Vagina (tissue), 2 donors: ENCODE results near the gene EDN1. TPM values are rescaled to one million over a fixed set of nuclear protein-coding genes. Genes with fewer than 3 reads are reported as not detected.

Experiments
- DNase-seq, 2 donors: peaks; one replicate each; pipeline ENCODE4 v3.0.0-alpha.2; 2017; ENCODE audit errors: extremely low spot score in 2 of 2
- H3K27ac ChIP-seq: fragments of 200-600 bp; sonication (generic); one replicate; pipeline ENCODE4 v1.5.1; 2019
- H3K27me3 ChIP-seq: fragments of 200-600 bp; sonication (generic); one replicate; pipeline ENCODE4 v1.5.1; 2019
- H3K36me3 ChIP-seq, 2 donors: fragments of 200-600 bp; sonication (generic); one replicate each; pipeline ENCODE4 v1.5.1; 2017 to 2019
- H3K4me1 ChIP-seq: fragments of 200-600 bp; sonication (generic); one replicate; pipeline ENCODE4 v1.5.1; 2019
- H3K4me3 ChIP-seq, 2 donors: fragments of 200-600 bp; sonication (generic); 1 replicate in 1 of 2; 2 replicates in 1 of 2; pipeline ENCODE4 v1.5.1; 2016 to 2019
- H3K9me3 ChIP-seq: fragments of 200-600 bp; sonication (generic); one replicate; pipeline ENCODE4 v1.5.1; 2019
- CTCF ChIP-seq, 3 experiments: fragments of 450-650 bp in 2 of 3; fragments of 200-600 bp in 1 of 3; sonication (generic) in 1 of 3; IDR thresholded peaks; one replicate each; pipeline ENCODE4 v1.5.1; 2017 to 2019; ENCODE audit warnings: antibody characterized with exemption in 3 of 3, mild to moderate bottlenecking in 2 of 3, moderate library complexity in 2 of 3
- POLR2A ChIP-seq, 2 donors: fragments of 450-650 bp; IDR thresholded peaks; one replicate each; pipeline ENCODE4 v1.6.1; 2017; ENCODE audit warnings: antibody characterized with exemption in 2 of 2, mild to moderate bottlenecking in 2 of 2, moderate library complexity in 2 of 2
- POLR2AphosphoS5 ChIP-seq, 2 donors: sonication (generic); formaldehyde crosslinking; IDR thresholded peaks; one replicate each; pipeline ENCODE4 v1.9.0; 2017; ENCODE audit warnings: antibody characterized with exemption in 2 of 2, mild to moderate bottlenecking in 2 of 2, low read depth in 1 of 2; ENCODE audit not compliant: insufficient read depth in 1 of 2
- intact Hi-C: fragments of 100-400 bp; cut with DNase I; formaldehyde crosslinking; loops from one replicate; pipeline ENCODE4 v1.15.1; 2023
- total RNA-seq: library from RNA; depleted of rRNA; stranded (reverse); fragments of >200 nt; gene quantifications from one replicate; pipeline ENCODE4 v1.2.3, GENCODE V29; 2016

The EDN1 gene
- total RNA-seq, 1 donor from 2014 or later = 7.1 TPM

- Histone ChIP-seq H3K36me3 (no peaks in the 10 kb centered on the region), H3K4me3 (no peak overlapping the region), H3K9me3 (no peaks in the 10 kb centered on the region), H3K27ac (no peak overlapping the region), H3K27me3 (no peaks in the 10 kb centered on the region), H3K4me1 (peaks cover 12% of the 10 kb centered on the region)
- DNase-seq = no peak
- intact Hi-C loops = loop anchor here (10.0 kb wide), 1 partner anchor 310 kb away; no protein-coding TSS in a partner anchor
- TF ChIP-seq POLR2AphosphoS5 (IDR thresholded peaks at IDR 0.05; ENCODE audit: insufficient read depth in 1 of 2, low read depth in 1 of 2) (no peak), POLR2A (IDR thresholded peaks at IDR 0.05) (no peak), CTCF (IDR thresholded peaks at IDR 0.05) (no peak)
Observed at GRCh38 chr6:12294851-12295536, 4.8 kb downstream of the EDN1 start.

- Histone ChIP-seq H3K9me3 (no peaks in the 10 kb centered on the region), H3K4me3 (no peak overlapping the region), H3K36me3 (no peaks in the 10 kb centered on the region), H3K27ac (no peak overlapping the region), H3K27me3 (no peaks in the 10 kb centered on the region), H3K4me1 (peaks cover 12% of the 10 kb centered on the region)
- intact Hi-C loops = loop anchor here (10.0 kb wide), 1 partner anchor 309 kb away; no protein-coding TSS in a partner anchor
- DNase-seq = no peak
- TF ChIP-seq POLR2A (IDR thresholded peaks at IDR 0.05) (no peak), CTCF (IDR thresholded peaks at IDR 0.05) (no peak), POLR2AphosphoS5 (IDR thresholded peaks at IDR 0.05; ENCODE audit: insufficient read depth in 1 of 2, low read depth in 1 of 2) (no peak)
Observed at GRCh38 chr6:12295558-12296254, 5.5 kb downstream of the EDN1 start.

GRCh38 chr6:12296255-12296573, 6.1 kb downstream of the EDN1 start:
- intact Hi-C loops = loop anchor here (10.0 kb wide), 1 partner anchor 309 kb away; no protein-coding TSS in a partner anchor
- DNase-seq = no peak
- TF ChIP-seq POLR2A (IDR thresholded peaks at IDR 0.05) (no peak), CTCF (IDR thresholded peaks at IDR 0.05) (no peak), POLR2AphosphoS5 (IDR thresholded peaks at IDR 0.05; ENCODE audit: insufficient read depth in 1 of 2, low read depth in 1 of 2) (no peak)
- Histone ChIP-seq H3K27me3 (no peaks in the 10 kb centered on the region), H3K4me1 (peaks cover 12% of the 10 kb centered on the region), H3K36me3 (no peaks in the 10 kb centered on the region), H3K4me3 (no peak overlapping the region), H3K9me3 (no peaks in the 10 kb centered on the region), H3K27ac (no peak overlapping the region)

- peaks cover 12% of the 10 kb centered on the region for H3K4me1 ChIP-seq
- TF ChIP-seq POLR2A (IDR thresholded peaks at IDR 0.05) (no peak), POLR2AphosphoS5 (IDR thresholded peaks at IDR 0.05; ENCODE audit: insufficient read depth in 1 of 2, low read depth in 1 of 2) (no peak), CTCF (IDR thresholded peaks at IDR 0.05) (no peak)
- H3K27me3 ChIP-seq = no peaks in the 10 kb centered on the region
- no peak overlapping the region for H3K4me3 ChIP-seq
- intact Hi-C loops = loop anchor here (10.0 kb wide), 1 partner anchor 308 kb away; no protein-coding TSS in a partner anchor
- H3K9me3 ChIP-seq = no peaks in the 10 kb centered on the region
- no peak for DNase-seq
- no peaks in the 10 kb centered on the region for H3K36me3 ChIP-seq
- H3K27ac ChIP-seq = no peak overlapping the region
Observed at GRCh38 chr6:12296604-12297003, 6.4 kb downstream of the EDN1 start.
